H9 (cell line): ENCODE results near the gene SLX4. TPM values are rescaled to one million over a fixed set of nuclear protein-coding genes. Genes with fewer than 3 reads are reported as not detected.

Source experiments
- DNase-seq: peaks from one replicate; pipeline ENCODE4 v3.0.0-alpha.2; 2017
- H2AFZ ChIP-seq: one replicate; pipeline ENCODE4 v1.6.1; 2013; ENCODE audit warnings: mild to moderate bottlenecking, low read length, control low read depth, moderate library complexity
- H2AK5ac ChIP-seq: 2 replicates; pipeline ENCODE4 v1.6.1; 2013; ENCODE audit warnings: low read length, control low read depth, mixed read lengths; ENCODE audit not compliant: insufficient read length
- H2BK120ac ChIP-seq: one replicate; pipeline ENCODE4 v1.6.1; 2013; ENCODE audit warnings: low read depth, mild to moderate bottlenecking, low read length, control low read depth, inconsistent platforms; ENCODE audit not compliant: poor library complexity, severe bottlenecking
- H2BK12ac ChIP-seq: 2 replicates; pipeline ENCODE4 v1.6.1; 2013; ENCODE audit warnings: low read length, control low read depth, mixed read lengths, low read depth; ENCODE audit not compliant: insufficient read length
- H2BK15ac ChIP-seq: 2 replicates; pipeline ENCODE4 v1.6.1; 2013; ENCODE audit warnings: low read depth, low read length, control low read depth
- H2BK20ac ChIP-seq: one replicate; pipeline ENCODE4 v1.6.1; 2013; ENCODE audit warnings: low read depth, mild to moderate bottlenecking, low read length, control low read depth, inconsistent platforms; ENCODE audit not compliant: poor library complexity, severe bottlenecking
- H2BK5ac ChIP-seq: 2 replicates; pipeline ENCODE4 v1.6.1; 2013; ENCODE audit warnings: low read length, control low read depth, mixed read lengths; ENCODE audit not compliant: insufficient read length
- H3K14ac ChIP-seq: 2 replicates; pipeline ENCODE4 v1.6.1; 2013; ENCODE audit warnings: low read length, control low read depth; ENCODE audit not compliant: insufficient read depth
- H3K18ac ChIP-seq: 2 replicates; pipeline ENCODE4 v1.6.1; 2013; ENCODE audit warnings: low read depth, mild to moderate bottlenecking, mixed read lengths, low read length, control low read depth; ENCODE audit not compliant: insufficient read length
- H3K23ac ChIP-seq: 2 replicates; pipeline ENCODE4 v1.6.1; 2013; ENCODE audit warnings: low read length, control low read depth, mixed read lengths, low read depth; ENCODE audit not compliant: insufficient read length
- H3K23me2 ChIP-seq: 2 replicates; pipeline ENCODE4 v1.6.1; 2013; ENCODE audit warnings: low read depth, mild to moderate bottlenecking, mixed read lengths, low read length, control low read depth; ENCODE audit not compliant: insufficient read length, poor library complexity, severe bottlenecking
- H3K27ac ChIP-seq: 2 replicates; pipeline ENCODE4 v1.5.1; 2013; ENCODE audit warnings: low read length, control low read depth, mixed read lengths, low read depth; ENCODE audit not compliant: insufficient read length
- H3K27me3 ChIP-seq: 2 replicates; pipeline ENCODE4 v1.6.1; 2013; ENCODE audit warnings: low read length, control low read depth, inconsistent platforms; ENCODE audit not compliant: insufficient read depth
- H3K4ac ChIP-seq: 2 replicates; pipeline ENCODE4 v1.6.1; 2013; ENCODE audit warnings: low read depth, mild to moderate bottlenecking, control low read depth, inconsistent platforms, low read length, moderate library complexity
- H3K4me1 ChIP-seq: 2 replicates; pipeline ENCODE4 v1.6.1; 2013; ENCODE audit warnings: low read length, control low read depth, inconsistent platforms; ENCODE audit not compliant: insufficient read depth
- H3K4me2 ChIP-seq: 2 replicates; pipeline ENCODE4 v1.6.1; 2013; ENCODE audit warnings: low read length, control low read depth, mixed read lengths; ENCODE audit not compliant: insufficient read length, insufficient read depth
- H3K56ac ChIP-seq: 2 replicates; pipeline ENCODE4 v1.6.1; 2013; ENCODE audit warnings: low read depth, mild to moderate bottlenecking, mixed read lengths, low read length, control low read depth; ENCODE audit not compliant: insufficient read length
- H3K79me1 ChIP-seq: 2 replicates; pipeline ENCODE4 v1.6.1; 2013; ENCODE audit warnings: low read depth, mild to moderate bottlenecking, moderate library complexity, low read length, control low read depth, inconsistent platforms; ENCODE audit not compliant: insufficient read depth, poor library complexity, severe bottlenecking
- H3K79me2 ChIP-seq: 2 replicates; pipeline ENCODE4 v1.6.1; 2013; ENCODE audit warnings: low read length, control low read depth, inconsistent platforms; ENCODE audit not compliant: insufficient read depth
- H3K9ac ChIP-seq: 2 replicates; pipeline ENCODE4 v1.6.1; 2013; ENCODE audit warnings: low read length, control low read depth, mixed read lengths; ENCODE audit not compliant: insufficient read length; ENCODE audit errors: extremely low read depth
- H3K9me3 ChIP-seq: one replicate; pipeline ENCODE4 v1.6.1; 2013; ENCODE audit warnings: low read depth, low read length, inconsistent platforms; ENCODE audit not compliant: control insufficient read depth
- H3T11ph ChIP-seq: one replicate; pipeline ENCODE4 v1.6.1; 2013; ENCODE audit warnings: mild to moderate bottlenecking, low read length, control low read depth, inconsistent platforms
- H4K20me1 ChIP-seq: one replicate; pipeline ENCODE4 v1.6.1; 2013; ENCODE audit not compliant: control insufficient read depth, insufficient read length, insufficient read depth
- H4K5ac ChIP-seq: 2 replicates; pipeline ENCODE4 v1.6.1; 2013; ENCODE audit warnings: low read depth, mild to moderate bottlenecking, mixed read lengths, low read length, control low read depth; ENCODE audit not compliant: insufficient read length
- H4K8ac ChIP-seq: replicated peaks from 2 replicates; pipeline ENCODE4 v1.6.1; 2013; ENCODE audit warnings: low read length, control low read depth, mixed read lengths, low read depth; ENCODE audit not compliant: insufficient read length
- H4K91ac ChIP-seq: 2 replicates; pipeline ENCODE4 v1.6.1; 2013; ENCODE audit warnings: low read depth, mild to moderate bottlenecking, moderate library complexity, mixed read lengths, low read length, control low read depth; ENCODE audit not compliant: insufficient read length
- H3K27ac Mint-ChIP-seq, 3 experiments: 2 replicates in 2 of 3; 3 replicates in 1 of 3; pipeline ENCODE4 v1.8.0; 2020 to 2021; ENCODE audit warnings: mixed read lengths in 3 of 3, mild to moderate bottlenecking in 1 of 3, moderate library complexity in 1 of 3
- H3K27me3 Mint-ChIP-seq: 2 replicates; pipeline ENCODE4 v1.8.0; 2021; ENCODE audit warnings: low read depth, mild to moderate bottlenecking, moderate library complexity, mixed read lengths
- H3K36me3 Mint-ChIP-seq, 3 experiments: 2 replicates in 2 of 3; 3 replicates in 1 of 3; pipeline ENCODE4 v1.8.0; 2020 to 2021; ENCODE audit warnings: low read depth in 3 of 3, mixed read lengths in 3 of 3; ENCODE audit not compliant: insufficient read depth in 1 of 3
- H3K4me1 Mint-ChIP-seq, 2 experiments: 2 replicates each; pipeline ENCODE4 v1.8.0; 2020; ENCODE audit warnings: mixed read lengths in 2 of 2
- H3K4me3 Mint-ChIP-seq, 2 experiments: 2 replicates in 1 of 2; 3 replicates in 1 of 2; pipeline ENCODE4 v1.8.0; 2020 to 2021; ENCODE audit warnings: mild to moderate bottlenecking in 2 of 2, mixed read lengths in 2 of 2, moderate library complexity in 1 of 2
- H3K9me3 Mint-ChIP-seq, 2 experiments: 2 replicates in 1 of 2; 3 replicates in 1 of 2; pipeline ENCODE4 v1.8.0; 2020; ENCODE audit warnings: mild to moderate bottlenecking in 2 of 2, mixed read lengths in 2 of 2, moderate library complexity in 1 of 2
- CTCF ChIP-seq: fragments of 200-600 bp; sonication (generic); conservative IDR thresholded peaks from 3 replicates; pipeline ENCODE4 v1.8.0; 2021; ENCODE audit warnings: antibody characterized with exemption, mild to moderate bottlenecking
- WGBS: extraction: QIAGEN DNeasy Blood & Tissue Kit; methylation state at CpG from one replicate; pipeline ENCODE4 v1.1.7; 2013; ENCODE audit warnings: missing lambda C conversion rate, low lambda C conversion rate, mixed read lengths; ENCODE audit not compliant: insufficient read length; ENCODE audit errors: extremely low coverage; 5-methylcytosine and 5-hydroxymethylcytosine counted together
- total RNA-seq: library from RNA; stranded (reverse); gene quantifications from 2 replicates; pipeline ENCODE4 v1.2.1, GENCODE V29; 2021

Gene SLX4
- total RNA-seq, 1 experiment from 2014 or later = 9.9 TPM

GRCh38 chr16:3578610-3579551, 32.5 kb downstream of the SLX4 start:
- Histone ChIP-seq H3K23ac (no peak overlapping the region), H2AFZ (no peak overlapping the region), H3K14ac (peak overlapping the region; percentile 26; the same call in 1 of the 2 replicates), H4K8ac (no peak overlapping the region), H3K23me2 (no peaks in the 10 kb centered on the region), H3K79me1 (no peaks in the 10 kb centered on the region), H4K20me1 (no peaks in the 10 kb centered on the region), H2BK15ac (no peak overlapping the region), H3K4ac (no peak overlapping the region), H3K4me1 (no peaks in the 10 kb centered on the region), H3T11ph (no peak overlapping the region), H3K79me2 (no peaks in the 10 kb centered on the region), H2BK12ac (no peak overlapping the region), H3K18ac (no peak overlapping the region), H3K4me2 (no peak overlapping the region), H3K56ac (no peak overlapping the region), H2BK5ac (no peak overlapping the region), H4K5ac (no peak overlapping the region), H2AK5ac (no peak overlapping the region), H3K27ac (no peak overlapping the region), H4K91ac (no peak overlapping the region), H3K9ac (no peak overlapping the region), H3K27me3 (no peaks in the 10 kb centered on the region), H2BK120ac (no peak overlapping the region), H3K9me3 (no peaks in the 10 kb centered on the region), H2BK20ac (no peak overlapping the region)
- Mint-ChIP-seq H3K27ac (peak overlapping the region; percentile 55 to 91 (median 64); a peak in 1 of 7 replicates), H3K36me3 (peaks cover 6 to 16% (median 12%) of the 10 kb centered on the region in 3 experiments; a peak in 6 of 7 replicates), H3K4me1 (peaks cover 10 to 25% of the 10 kb centered on the region in 2 experiments; a peak in 3 of 4 replicates), H3K27me3 (no peaks in the 10 kb centered on the region; the same call in 1 of the 2 replicates), H3K9me3 (no peaks in the 10 kb centered on the region), H3K4me3 (no peak overlapping the region)
- TF ChIP-seq CTCF = no peak
- DNase-seq = no peak
- WGBS = no CpG with 5 or more reads among the region's 20 CpGs
